Neural progenitor cell (in vitro differentiated cells): Measurements from ENCODE around the gene NOP58. TPM values are rescaled to one million over a fixed set of nuclear protein-coding genes. Genes with fewer than 3 reads are reported as not detected.
"Not testable (repeated sequence)": the region's sequence is repeated elsewhere in the genome, so short reads cannot be mapped to it uniquely, and the experiment has no call there.

Source experiments
- DNase-seq: peaks from one replicate; pipeline ENCODE4 v3.0.0-alpha.2; 2016; ENCODE audit warnings: low spot score
- H2AFZ ChIP-seq: fragments of 200-600 bp; sonication (generic); replicated peaks from 2 replicates; pipeline ENCODE4 v1.6.1; 2016; ENCODE audit warnings: antibody characterized with exemption
- H3F3A ChIP-seq: fragments of 200-600 bp; sonication (generic); 2 replicates; pipeline ENCODE4 v1.6.1; 2016; ENCODE audit warnings: antibody characterized with exemption, low read depth
- H3K27ac ChIP-seq: fragments of 200-600 bp; sonication (generic); 2 replicates; pipeline ENCODE4 v1.5.1; 2016; ENCODE audit warnings: mild to moderate bottlenecking
- H3K27me3 ChIP-seq: fragments of 200-600 bp; sonication (generic); 2 replicates; pipeline ENCODE4 v1.6.1; 2016; ENCODE audit warnings: mild to moderate bottlenecking, moderate library complexity
- H3K36me3 ChIP-seq: fragments of 200-600 bp; sonication (generic); 2 replicates; pipeline ENCODE4 v1.5.1; 2016
- H3K4me1 ChIP-seq: fragments of 200-600 bp; sonication (generic); 2 replicates; pipeline ENCODE4 v1.6.1; 2016; ENCODE audit warnings: mixed run types
- H3K4me2 ChIP-seq: fragments of 200-600 bp; sonication (generic); 2 replicates; pipeline ENCODE4 v1.6.1; 2016
- H3K4me3 ChIP-seq: fragments of 200-600 bp; sonication (generic); 2 replicates; pipeline ENCODE4 v1.5.1; 2016
- H3K79me2 ChIP-seq: fragments of 200-600 bp; sonication (generic); 2 replicates; pipeline ENCODE4 v1.6.1; 2016; ENCODE audit warnings: low read depth
- H3K9ac ChIP-seq: fragments of 200-600 bp; sonication (generic); 2 replicates; pipeline ENCODE4 v1.6.1; 2016
- H3K9me3 ChIP-seq: fragments of 200-600 bp; sonication (generic); 2 replicates; pipeline ENCODE4 v1.5.1; 2016; ENCODE audit warnings: low read depth
- H4K20me1 ChIP-seq: fragments of 200-600 bp; sonication (generic); 2 replicates; pipeline ENCODE4 v1.6.1; 2016; ENCODE audit warnings: low read depth
- H3K27ac Mint-ChIP-seq: 3 replicates; pipeline ENCODE4 v1.8.0; 2021; ENCODE audit warnings: mixed read lengths
- H3K27me3 Mint-ChIP-seq: 2 replicates; pipeline ENCODE4 v1.8.0; 2022; ENCODE audit warnings: low read depth, mild to moderate bottlenecking, inconsistent platforms, moderate library complexity, mixed read lengths; ENCODE audit not compliant: insufficient read depth
- H3K36me3 Mint-ChIP-seq: 3 replicates; pipeline ENCODE4 v1.8.0; 2021; ENCODE audit warnings: mixed read lengths
- H3K4me1 Mint-ChIP-seq: 3 replicates; pipeline ENCODE4 v1.8.0; 2021; ENCODE audit warnings: mixed read lengths
- H3K4me3 Mint-ChIP-seq: 3 replicates; pipeline ENCODE4 v1.8.0; 2021; ENCODE audit warnings: mild to moderate bottlenecking, moderate library complexity, mixed read lengths
- H3K9me3 Mint-ChIP-seq: 3 replicates; pipeline ENCODE4 v1.8.0; 2020; ENCODE audit warnings: mixed read lengths
- CTCF ChIP-seq: fragments of 200-600 bp; sonication (generic); IDR thresholded peaks from 2 replicates; pipeline ENCODE4 v1.5.1; 2017; ENCODE audit warnings: antibody characterized with exemption, mild to moderate bottlenecking
- EZH2 ChIP-seq: fragments of 200-600 bp; sonication (generic); IDR thresholded peaks from 2 replicates; pipeline ENCODE4 v1.6.1; 2017; ENCODE audit warnings: antibody characterized with exemption, mild to moderate bottlenecking, moderate library complexity
- EZH2phosphoT487 ChIP-seq: fragments of 200-600 bp; sonication (generic); IDR thresholded peaks from 2 replicates; pipeline ENCODE4 v1.6.1; 2017; ENCODE audit warnings: antibody characterized with exemption
- total RNA-seq: library from RNA; depleted of rRNA; stranded (reverse); fragments of >200 nt; gene quantifications from 2 replicates; pipeline ENCODE4 v1.2.3, GENCODE V29; 2015; ENCODE audit warnings: low replicate concordance

NOP58 gene
- total RNA-seq, 1 donor from 2014 or later = 112 TPM

- H2AFZ ChIP-seq = peak within 1 kb of the TSS; percentile 84
- peaks cover 6% of the 10 kb centered on the region for H3K27me3 Mint-ChIP-seq
- peak within 1 kb of the TSS; percentile 84 for H3K4me3 ChIP-seq
- peaks cover 8% of the 10 kb centered on the region for H3K4me1 ChIP-seq
- peak within 1 kb of the TSS; percentile 94 for H3K27ac ChIP-seq
- peak within 1 kb of the TSS; percentile 99 for H3K4me3 Mint-ChIP-seq
- H3F3A ChIP-seq = peaks cover 26% of the 10 kb centered on the region
- no peaks in the 10 kb centered on the region for H3K27me3 ChIP-seq
- peaks cover 45% of the 10 kb centered on the region for H4K20me1 ChIP-seq
- peak; percentile 9 for TF ChIP-seq EZH2
- TF ChIP-seq EZH2phosphoT487 = no peak
- H3K9ac ChIP-seq = peak within 1 kb of the TSS; percentile 87
- no peaks in the 10 kb centered on the region for H3K36me3 ChIP-seq
- H3K9me3 ChIP-seq = no peaks in the 10 kb centered on the region
- peaks cover 49% of the 10 kb centered on the region for H3K79me2 ChIP-seq
- H3K27ac Mint-ChIP-seq = peak within 1 kb of the TSS; percentile 97
- H3K4me2 ChIP-seq = peak within 1 kb of the TSS; percentile 93
- peaks cover 6% of the 10 kb centered on the region for H3K9me3 Mint-ChIP-seq
- DNase-seq = peak; percentile 95
- peaks cover 4% of the 10 kb centered on the region for H3K36me3 Mint-ChIP-seq
- H3K4me1 Mint-ChIP-seq = peaks cover 15% of the 10 kb centered on the region
These were observed 27.0 kb upstream of the NOP58 start, which contains the start of gene SUMO1 for GRCh38 chr2:202238234-202239197. SUMO1 (minus strand) TSS chr2:202238597; CDS start chr2:202238451, 146 bp downstream.

- not testable (repeated sequence) for H3K27ac Mint-ChIP-seq, H2AFZ ChIP-seq, H3K4me3 Mint-ChIP-seq, H3K27me3 ChIP-seq, H3K27me3 Mint-ChIP-seq, H3K79me2 ChIP-seq, H4K20me1 ChIP-seq, H3F3A ChIP-seq, H3K9ac ChIP-seq, H3K27ac ChIP-seq, H3K4me3 ChIP-seq, H3K4me2 ChIP-seq, H3K36me3 Mint-ChIP-seq, H3K4me1 ChIP-seq, H3K9me3 ChIP-seq, DNase-seq, H3K9me3 Mint-ChIP-seq, H3K36me3 ChIP-seq, H3K4me1 Mint-ChIP-seq
These were observed 17.9 kb upstream of the NOP58 start for GRCh38 chr2:202247710-202248109.

- Histone ChIP-seq H3K9me3 (no peaks in the 10 kb centered on the region), H3K4me2 (peak overlapping the region; percentile 67), H3K9ac (no peak overlapping the region), H3F3A (peaks cover 5% of the 10 kb centered on the region), H3K27ac (no peak overlapping the region), H3K27me3 (no peaks in the 10 kb centered on the region), H3K4me1 (no peaks in the 10 kb centered on the region), H3K36me3 (no peaks in the 10 kb centered on the region), H2AFZ (peak overlapping the region; percentile 79), H3K4me3 (peak overlapping the region; percentile 34), H3K79me2 (no peaks in the 10 kb centered on the region), H4K20me1 (no peaks in the 10 kb centered on the region)
- DNase-seq = peak; percentile 24
- no peaks in the 10 kb centered on the region for H3K36me3 Mint-ChIP-seq
- peaks cover 6% of the 10 kb centered on the region for H3K9me3 Mint-ChIP-seq
- H3K27me3 Mint-ChIP-seq = peaks cover 5% of the 10 kb centered on the region
- no peak overlapping the region for H3K4me3 Mint-ChIP-seq
- no peak for TF ChIP-seq EZH2phosphoT487
- no peak for TF ChIP-seq CTCF
- TF ChIP-seq EZH2 = no peak
- no peak overlapping the region for H3K27ac Mint-ChIP-seq
- no peaks in the 10 kb centered on the region for H3K4me1 Mint-ChIP-seq
These were observed 15.9 kb upstream of the NOP58 start for GRCh38 chr2:202249521-202250253.

- Mint-ChIP-seq H3K4me3 (no peak overlapping the region), H3K4me1 (no peaks in the 10 kb centered on the region), H3K36me3 (no peaks in the 10 kb centered on the region)
These were observed 14.1 kb upstream of the NOP58 start for GRCh38 chr2:202251494-202251893.

More at GRCh38 chr2:202251494-202251893, 14.1 kb upstream of the NOP58 start:
- H3K4me2 ChIP-seq = no peak overlapping the region
- H3K27ac ChIP-seq = no peak overlapping the region
- Mint-ChIP-seq H3K27me3 (peaks cover 5% of the 10 kb centered on the region), H3K9me3 (peaks cover 6% of the 10 kb centered on the region), H3K27ac (no peak overlapping the region)
- no peak overlapping the region for H3K9ac ChIP-seq
- no peak for DNase-seq
- H2AFZ ChIP-seq = no peak overlapping the region
- H3K4me3 ChIP-seq = no peak overlapping the region
- H3K79me2 ChIP-seq = no peaks in the 10 kb centered on the region
- H3F3A ChIP-seq = peaks cover 5% of the 10 kb centered on the region
- no peaks in the 10 kb centered on the region for H3K27me3 ChIP-seq
- H3K4me1 ChIP-seq = no peaks in the 10 kb centered on the region
- no peaks in the 10 kb centered on the region for H4K20me1 ChIP-seq
- no peaks in the 10 kb centered on the region for H3K9me3 ChIP-seq
- TF ChIP-seq EZH2phosphoT487 = no peak
- no peak for TF ChIP-seq CTCF
- no peak for TF ChIP-seq EZH2
- H3K36me3 ChIP-seq = no peaks in the 10 kb centered on the region
